GM19328 (cell line): Measurements from ENCODE around the gene FPR2.
"Not testable (repeated sequence)": the region's sequence is repeated elsewhere in the genome, so short reads cannot be mapped to it uniquely, and the experiment has no call there.

ENCODE experiments used
- ATAC-seq: cut with Tn5 transposase; IDR thresholded peaks from one replicate; pipeline ENCODE4 v1.9.1; 2021; ENCODE audit warnings: mild to moderate bottlenecking, moderate library complexity; ENCODE audit not compliant: unreplicated experiment

The FPR2 gene

GRCh38 chr19:51803967-51804366, 43.0 kb downstream of the FPR2 start:
- no peak for ATAC-seq

GRCh38 chr19:51804789-51805188, 43.8 kb downstream of the FPR2 start:
- ATAC-seq, result not testable (repeated sequence)

DNA sequence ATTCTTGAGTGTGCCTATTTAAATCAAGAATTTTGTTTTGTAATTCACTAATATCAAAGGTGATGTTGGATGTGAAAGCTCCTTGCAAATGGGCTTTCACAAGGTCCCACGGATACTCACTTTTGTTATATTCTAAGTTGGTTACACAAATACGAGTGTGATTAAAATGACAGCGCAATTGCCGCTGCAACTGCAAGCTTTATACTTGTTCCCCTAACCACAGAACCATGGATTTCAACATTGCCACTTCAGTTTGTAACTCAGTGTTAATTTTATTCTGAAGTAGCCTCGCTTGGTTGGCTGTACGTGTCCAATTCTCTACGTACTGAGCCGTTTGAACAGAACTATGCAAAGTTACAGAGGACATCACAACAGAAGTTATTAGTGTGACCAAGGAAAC, 44.4 kb downstream of the FPR2 start:
- not testable (repeated sequence) for ATAC-seq

DNA sequence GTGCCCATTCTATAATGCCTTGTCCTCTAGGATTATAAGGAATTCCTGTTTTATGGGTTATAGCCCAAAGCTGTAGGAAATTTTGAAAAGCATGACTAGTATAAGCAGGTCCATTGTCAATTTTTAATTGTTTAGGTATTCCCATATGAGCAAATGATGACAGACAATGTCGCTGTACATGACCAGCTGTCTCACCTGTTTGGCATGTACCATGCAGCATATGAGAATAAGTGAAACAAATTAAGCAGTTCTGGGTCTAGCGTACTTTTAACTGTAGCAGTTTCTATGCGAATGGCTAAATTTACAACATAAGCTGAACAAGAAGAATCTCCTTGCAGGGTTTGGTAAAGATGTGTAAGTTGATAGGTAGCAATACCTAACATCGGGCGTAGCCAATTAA, 45.6 kb downstream of the FPR2 start:
- not testable (repeated sequence) for ATAC-seq

DNA sequence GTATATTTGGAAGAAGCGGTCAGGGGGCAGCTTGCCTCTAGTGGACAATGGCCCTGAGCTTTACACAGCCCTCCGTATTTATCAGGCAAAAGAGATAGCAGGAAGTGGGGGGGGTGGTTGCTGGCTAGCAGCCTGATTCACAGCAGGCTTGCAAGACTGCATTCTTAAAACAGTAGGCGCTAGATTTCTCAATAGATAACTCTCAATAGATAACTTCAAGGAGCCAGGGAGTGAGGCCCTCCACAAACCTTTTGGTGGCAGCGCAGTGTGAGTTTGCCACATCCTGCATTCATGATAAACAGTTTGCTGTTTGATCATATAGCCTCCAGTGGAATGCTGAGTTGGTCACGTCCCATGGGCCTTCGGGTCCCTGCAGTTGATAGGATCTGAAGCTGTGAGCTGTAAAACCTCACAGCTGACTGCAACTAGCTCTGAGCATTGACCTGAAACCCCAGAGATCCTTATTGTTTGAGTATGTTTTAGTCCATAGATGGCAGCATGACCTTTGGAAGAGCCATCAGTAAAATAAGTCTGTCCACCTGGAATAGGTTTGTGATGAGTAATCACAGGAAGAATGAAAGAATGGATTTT, 46.2 kb downstream of the FPR2 start:
- ATAC-seq, result no peak

GRCh38 chr19:51807925-51808324, 46.9 kb downstream of the FPR2 start:
- ATAC-seq, result no peak

DNA sequence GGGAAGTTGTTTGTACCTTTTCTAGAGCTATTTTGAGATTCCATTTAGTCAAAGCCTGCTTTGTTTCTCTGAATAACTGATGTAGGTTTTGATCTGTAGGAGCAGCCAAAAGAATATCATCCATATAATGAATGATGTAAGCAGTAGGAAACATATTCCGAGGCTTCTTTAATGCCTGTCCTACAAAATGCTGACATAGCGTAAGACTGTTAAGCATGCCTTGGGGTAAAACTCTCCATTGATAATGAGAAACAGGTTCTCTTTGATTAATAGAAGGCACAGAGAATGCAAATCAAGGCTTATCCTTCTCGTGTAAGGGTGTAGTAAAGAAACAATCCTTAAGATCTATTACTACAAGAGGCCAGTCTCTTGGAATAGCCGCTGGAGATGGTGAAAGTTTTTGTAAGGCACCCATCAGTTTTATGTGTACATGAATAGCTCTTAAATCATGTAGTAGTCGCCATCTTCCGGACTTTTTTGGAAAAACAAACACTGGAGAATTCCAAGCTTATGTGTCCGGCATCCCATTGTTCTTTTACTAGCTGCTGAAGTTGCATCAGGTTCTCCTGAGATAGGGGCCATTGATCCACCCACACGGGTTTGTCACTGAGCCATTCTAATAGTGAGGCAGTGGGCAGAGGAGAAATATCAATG, 47.5 kb downstream of the FPR2 start:
- no peak for ATAC-seq

- ATAC-seq, result no peak
These were observed 48.8 kb downstream of the FPR2 start for GRCh38 chr19:51809787-51810186.

- no peak for ATAC-seq
These were observed 49.2 kb downstream of the FPR2 start for GRCh38 chr19:51810223-51810622.

DNA sequence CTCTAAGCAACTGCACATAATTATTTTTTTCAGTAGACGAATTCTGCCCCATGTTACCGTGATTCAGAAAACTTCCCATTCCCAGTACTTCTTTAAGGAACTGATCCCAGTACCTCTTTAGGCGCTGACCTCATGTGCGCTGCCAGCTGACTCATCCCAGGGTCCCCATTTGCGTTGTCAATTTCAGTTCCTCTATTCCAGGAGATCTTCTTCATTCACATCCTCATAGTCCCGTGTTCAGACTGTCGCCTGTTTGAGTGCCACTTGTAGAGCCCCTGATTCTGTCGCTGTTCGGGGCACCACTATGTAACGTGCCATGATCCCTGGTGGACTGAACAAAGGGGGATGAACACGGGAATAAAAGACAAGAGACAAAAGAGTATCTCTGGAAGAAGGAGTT, 50.4 kb downstream of the FPR2 start:
- ATAC-seq, result no peak

- ATAC-seq, result no peak
These were observed 54.1 kb downstream of the FPR2 start for GRCh38 chr19:51815043-51815442.

GRCh38 chr19:51816711-51817110, 55.7 kb downstream of the FPR2 start:
- no peak for ATAC-seq

GRCh38 chr19:51820011-51820410, 59.0 kb downstream of the FPR2 start:
- ATAC-seq, result no peak
